Thoracic aorta (tissue), 2 donors: Measurements from ENCODE around the gene RNF151. TPM values are rescaled to one million over a fixed set of nuclear protein-coding genes. Genes with fewer than 3 reads are reported as not detected.

ENCODE experiments used
- ATAC-seq: fragments of 150-250 bp; one replicate; pipeline ENCODE4 v1.8.0; 2017; ENCODE audit warnings: low read depth; ENCODE audit not compliant: insufficient number of reproducible peaks, low FRiP score
- DNase-seq: peaks from one replicate; pipeline ENCODE4 v3.0.0-alpha.2; 2020; ENCODE audit warnings: low spot score
- H3K27ac ChIP-seq, 2 donors: fragments of 200-600 bp; sonication (generic); 1 replicate in 1 of 2; 2 replicates in 1 of 2; pipeline ENCODE4 v1.5.1; 2016; ENCODE audit warnings: mild to moderate bottlenecking in 2 of 2, moderate library complexity in 2 of 2
- H3K27me3 ChIP-seq: fragments of 200-600 bp; sonication (generic); replicated peaks from 2 replicates; pipeline ENCODE4 v1.6.0; 2016; ENCODE audit warnings: mild to moderate bottlenecking; ENCODE audit not compliant: insufficient read depth
- H3K36me3 ChIP-seq: fragments of 200-600 bp; sonication (generic); one replicate; pipeline ENCODE4 v1.5.1; 2016
- H3K4me1 ChIP-seq, 2 donors: fragments of 200-600 bp; sonication (generic); 1 replicate in 1 of 2; 2 replicates in 1 of 2; pipeline versions ENCODE4 v1.5.1 to v1.6.0; 2016; ENCODE audit warnings: low read depth in 2 of 2, mild to moderate bottlenecking in 1 of 2; ENCODE audit not compliant: control insufficient read depth in 1 of 2
- H3K4me3 ChIP-seq: fragments of 200-600 bp; sonication (generic); 2 replicates; pipeline ENCODE4 v1.5.1; 2016; ENCODE audit warnings: mild to moderate bottlenecking
- H3K9me3 ChIP-seq: fragments of 200-600 bp; sonication (generic); 2 replicates; pipeline ENCODE4 v1.5.1; 2016
- CTCF ChIP-seq: fragments of 200-600 bp; sonication (generic); IDR thresholded peaks from one replicate; pipeline ENCODE4 v1.5.1; 2019; ENCODE audit warnings: antibody characterized with exemption
- total RNA-seq, 2 donors: library from RNA; depleted of rRNA; stranded (reverse); fragments of >200 nt; gene quantifications; one replicate each; pipeline versions ENCODE4 v1.1.0 to v1.2.3, GENCODE V29; 2016

Gene RNF151
- total RNA-seq, 2 donors from 2014 or later, result not detected

GRCh38 chr16:1998360-1998835 is 31.7 kb downstream of the RNF151 start:
- no peaks in the 10 kb centered on the region for H3K4me1 ChIP-seq
- H3K4me3 ChIP-seq, result no peak overlapping the region
- H3K27me3 ChIP-seq, result no peaks in the 10 kb centered on the region
- ATAC-seq (no peak), DNase-seq (no peak)
- H3K36me3 ChIP-seq, result peaks cover 54% of the 10 kb centered on the region
- no peak overlapping the region for H3K27ac ChIP-seq
- H3K9me3 ChIP-seq, result no peaks in the 10 kb centered on the region
- no peak for TF ChIP-seq CTCF

- peaks cover 2 to 5% of the 10 kb centered on the region in 2 donors for H3K4me1 ChIP-seq
- no peak for DNase-seq
- TF ChIP-seq CTCF, result no peak
- H3K36me3 ChIP-seq, result peaks cover 54% of the 10 kb centered on the region
- no peak overlapping the region for H3K4me3 ChIP-seq
- no peaks in the 10 kb centered on the region for H3K27me3 ChIP-seq
- H3K9me3 ChIP-seq, result no peaks in the 10 kb centered on the region
- ATAC-seq, result no peak
- no peak overlapping the region for H3K27ac ChIP-seq
Measured at GRCh38 chr16:1998852-1999801, 32.5 kb downstream of the RNF151 start.

DNA sequence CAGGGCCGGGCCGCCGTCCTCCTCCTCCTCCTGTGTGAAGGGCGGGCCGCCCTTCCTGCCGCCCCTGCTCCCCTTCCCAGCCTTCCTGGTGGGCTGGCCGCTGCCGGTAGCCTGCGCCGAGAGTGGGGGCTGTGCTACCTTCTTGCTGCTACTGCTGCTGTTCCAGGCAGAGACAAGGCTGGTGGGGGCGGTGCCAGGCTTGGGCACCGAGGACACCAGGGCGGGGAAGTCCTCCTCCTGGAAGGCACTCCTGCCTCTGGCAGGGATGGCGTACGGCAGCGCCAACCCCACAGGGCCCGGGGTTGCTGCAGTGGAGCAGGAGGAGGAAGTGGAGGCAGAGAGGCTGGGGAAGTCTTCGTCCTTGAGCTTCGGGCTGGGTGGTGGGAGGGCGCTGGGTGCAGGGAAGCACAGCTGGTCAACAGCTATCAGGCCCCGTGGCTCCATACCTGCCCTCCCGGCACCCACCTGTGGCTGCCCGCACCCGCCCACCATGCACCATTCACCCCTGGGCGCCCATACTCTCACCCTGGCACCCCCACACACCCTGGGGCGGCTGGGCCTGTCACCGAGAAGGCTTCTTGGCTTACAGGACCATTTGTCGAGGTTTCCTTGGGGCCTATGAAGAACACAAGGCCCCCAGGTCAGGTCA is 33.3 kb downstream of the RNF151 start:
- Histone ChIP-seq H3K27ac (no peak overlapping the region), H3K4me3 (no peak overlapping the region), H3K4me1 (peaks cover 6 to 14% of the 10 kb centered on the region in 2 donors), H3K9me3 (no peaks in the 10 kb centered on the region), H3K27me3 (no peaks in the 10 kb centered on the region), H3K36me3 (peaks cover 54% of the 10 kb centered on the region)
- TF ChIP-seq CTCF, result no peak
- no peak for ATAC-seq
- no peak for DNase-seq

GRCh38 chr16:2001035-2001434 is 34.4 kb downstream of the RNF151 start:
- H3K36me3 ChIP-seq, result peaks cover 51% of the 10 kb centered on the region
- no peak overlapping the region for H3K4me3 ChIP-seq

More at GRCh38 chr16:2001035-2001434, 34.4 kb downstream of the RNF151 start:
- no peak overlapping the region for H3K27ac ChIP-seq
- H3K9me3 ChIP-seq, result no peaks in the 10 kb centered on the region
- DNase-seq, result no peak
- H3K27me3 ChIP-seq, result no peaks in the 10 kb centered on the region
- no peak for TF ChIP-seq CTCF
- H3K4me1 ChIP-seq, result peaks cover 6 to 20% of the 10 kb centered on the region in 2 donors
- ATAC-seq, result no peak
